Measurements from ENCODE around the gene FRK. TPM values are rescaled to one million over a fixed set of nuclear protein-coding genes. Genes with fewer than 3 reads are reported as not detected.

FRK gene
- total RNA-seq, 1 donor from 2014 or later = 1.1 TPM

DNA sequence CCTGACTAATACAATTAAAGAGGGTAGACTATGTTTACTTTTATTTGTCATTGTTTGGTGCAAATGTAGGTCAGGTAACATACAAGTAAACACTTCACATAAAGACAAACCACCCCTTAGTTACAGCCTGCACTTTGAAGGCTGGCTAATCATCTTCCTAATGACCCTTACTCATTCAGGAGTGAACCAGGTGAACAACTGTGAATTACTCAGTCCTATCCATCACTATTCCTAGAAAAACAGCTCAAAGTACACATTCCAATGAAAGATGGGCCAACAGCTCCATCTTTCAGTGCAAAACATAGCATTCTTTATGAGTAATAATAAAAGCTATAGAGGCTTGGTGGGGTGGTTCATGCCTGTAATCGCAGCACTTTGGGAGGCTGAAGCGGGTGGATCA lies 78.2 kb downstream of the FRK start:
- Mint-ChIP-seq H3K27me3 (ENCODE audit: low read depth) (no peaks in the 10 kb centered on the region), H3K9me3 (ENCODE audit: low read depth) (no peaks in the 10 kb centered on the region), H3K4me1 (ENCODE audit: low read depth) (no peaks in the 10 kb centered on the region), H3K4me3 (ENCODE audit: unreplicated experiment) (no peak overlapping the region), H3K27ac (ENCODE audit: unreplicated experiment) (no peak overlapping the region), H3K36me3 (ENCODE audit: low read depth) (no peaks in the 10 kb centered on the region)
- DNase-seq (ENCODE audit: low spot score) = no peak
- TF ChIP-seq, protein P1, sequence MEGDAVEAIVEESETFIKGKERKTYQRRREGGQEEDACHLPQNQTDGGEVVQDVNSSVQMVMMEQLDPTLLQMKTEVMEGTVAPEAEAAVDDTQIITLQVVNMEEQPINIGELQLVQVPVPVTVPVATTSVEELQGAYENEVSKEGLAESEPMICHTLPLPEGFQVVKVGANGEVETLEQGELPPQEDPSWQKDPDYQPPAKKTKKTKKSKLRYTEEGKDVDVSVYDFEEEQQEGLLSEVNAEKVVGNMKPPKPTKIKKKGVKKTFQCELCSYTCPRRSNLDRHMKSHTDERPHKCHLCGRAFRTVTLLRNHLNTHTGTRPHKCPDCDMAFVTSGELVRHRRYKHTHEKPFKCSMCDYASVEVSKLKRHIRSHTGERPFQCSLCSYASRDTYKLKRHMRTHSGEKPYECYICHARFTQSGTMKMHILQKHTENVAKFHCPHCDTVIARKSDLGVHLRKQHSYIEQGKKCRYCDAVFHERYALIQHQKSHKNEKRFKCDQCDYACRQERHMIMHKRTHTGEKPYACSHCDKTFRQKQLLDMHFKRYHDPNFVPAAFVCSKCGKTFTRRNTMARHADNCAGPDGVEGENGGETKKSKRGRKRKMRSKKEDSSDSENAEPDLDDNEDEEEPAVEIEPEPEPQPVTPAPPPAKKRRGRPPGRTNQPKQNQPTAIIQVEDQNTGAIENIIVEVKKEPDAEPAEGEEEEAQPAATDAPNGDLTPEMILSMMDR (IDR thresholded peaks at IDR 0.05) = no peak

DNA sequence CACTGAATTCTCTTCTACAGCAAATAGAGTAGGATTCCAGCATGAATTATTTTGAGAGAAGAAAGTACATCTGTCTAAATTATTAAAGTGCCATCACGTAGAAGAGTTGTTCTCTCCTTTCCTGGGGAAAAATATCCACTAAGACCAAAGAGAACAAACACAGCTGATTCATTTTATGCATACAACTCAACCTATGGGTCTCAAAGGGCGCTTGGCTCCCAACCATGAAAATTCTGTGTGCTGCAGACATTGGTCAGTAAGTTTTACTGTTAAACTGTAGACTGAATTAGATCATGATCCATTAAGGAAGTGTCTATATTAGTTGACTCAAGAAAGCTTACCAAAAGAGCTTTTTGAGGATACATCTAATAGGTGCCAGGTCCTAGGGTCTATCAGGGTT lies 83.5 kb downstream of the FRK start:
- Mint-ChIP-seq H3K4me3 (ENCODE audit: unreplicated experiment) (no peak overlapping the region), H3K9me3 (ENCODE audit: low read depth) (no peaks in the 10 kb centered on the region), H3K4me1 (ENCODE audit: low read depth) (no peaks in the 10 kb centered on the region), H3K27ac (ENCODE audit: unreplicated experiment) (no peak overlapping the region), H3K36me3 (ENCODE audit: low read depth) (no peaks in the 10 kb centered on the region), H3K27me3 (ENCODE audit: low read depth) (no peaks in the 10 kb centered on the region)
- TF ChIP-seq, protein P1 (IDR thresholded peaks at IDR 0.05) = no peak
- no peak for DNase-seq (ENCODE audit: low spot score)

GRCh38 chr6:115976321-115976870 lies 84.3 kb downstream of the FRK start:
- TF ChIP-seq, protein P1 (IDR thresholded peaks at IDR 0.05) = no peak
- Mint-ChIP-seq H3K4me1 (ENCODE audit: low read depth) (no peaks in the 10 kb centered on the region), H3K27me3 (ENCODE audit: low read depth) (no peaks in the 10 kb centered on the region), H3K27ac (ENCODE audit: unreplicated experiment) (no peak overlapping the region), H3K4me3 (ENCODE audit: unreplicated experiment) (no peak overlapping the region), H3K36me3 (ENCODE audit: low read depth) (no peaks in the 10 kb centered on the region), H3K9me3 (ENCODE audit: low read depth) (no peaks in the 10 kb centered on the region)
- no peak for DNase-seq (ENCODE audit: low spot score)

DNA sequence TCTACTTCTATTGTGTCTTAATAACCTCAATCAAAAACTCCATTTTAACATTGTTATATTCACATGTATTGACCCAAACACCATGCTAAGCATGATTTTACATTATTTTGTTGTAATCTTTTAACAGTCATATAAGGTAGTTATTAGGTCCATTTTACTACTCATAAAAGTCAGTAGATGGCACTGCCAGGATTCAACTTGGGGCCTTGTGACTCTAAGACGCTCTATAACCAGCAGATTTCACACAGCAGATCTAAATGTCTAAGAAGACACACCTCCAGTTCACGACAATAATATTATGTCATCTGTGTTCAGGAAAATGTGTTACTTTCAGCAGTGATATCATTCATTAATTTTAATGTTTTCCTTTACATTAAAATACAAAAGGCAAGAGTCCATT lies 88.0 kb downstream of the FRK start:
- no peak for DNase-seq (ENCODE audit: low spot score)
- no peaks in the 10 kb centered on the region for H3K9me3 Mint-ChIP-seq (ENCODE audit: low read depth)
- no peaks in the 10 kb centered on the region for H3K27me3 Mint-ChIP-seq (ENCODE audit: low read depth)
- TF ChIP-seq, protein P1 (IDR thresholded peaks at IDR 0.05) = no peak
- no peak overlapping the region for H3K4me3 Mint-ChIP-seq (ENCODE audit: unreplicated experiment)
- H3K36me3 Mint-ChIP-seq (ENCODE audit: low read depth) = no peaks in the 10 kb centered on the region
- peaks cover 6% of the 10 kb centered on the region for H3K4me1 Mint-ChIP-seq (ENCODE audit: low read depth)
- H3K27ac Mint-ChIP-seq (ENCODE audit: unreplicated experiment) = no peak overlapping the region

DNA sequence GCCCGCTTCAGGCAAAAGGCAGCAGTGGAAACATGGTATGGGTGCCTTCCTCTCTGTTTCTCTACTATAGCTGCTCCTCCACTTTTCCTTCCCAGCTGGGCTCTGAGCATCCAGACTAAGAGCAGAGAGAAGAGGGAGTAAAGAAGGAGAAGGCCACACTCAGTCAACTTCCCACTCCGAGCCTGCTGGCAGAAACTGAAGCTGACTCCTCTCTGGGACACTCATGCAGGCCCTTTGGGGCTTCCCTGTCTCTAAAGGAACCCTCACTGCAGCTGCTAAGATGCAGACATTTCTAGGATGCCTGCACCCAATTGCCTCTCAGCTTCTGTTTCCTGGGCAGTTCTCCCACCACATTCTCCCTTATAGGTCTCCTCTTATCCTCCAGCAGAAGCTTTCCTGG lies 88.9 kb downstream of the FRK start:
- Mint-ChIP-seq H3K36me3 (ENCODE audit: low read depth) (no peaks in the 10 kb centered on the region), H3K27ac (ENCODE audit: unreplicated experiment) (no peak overlapping the region), H3K4me1 (ENCODE audit: low read depth) (peaks cover 6% of the 10 kb centered on the region), H3K9me3 (ENCODE audit: low read depth) (no peaks in the 10 kb centered on the region), H3K4me3 (ENCODE audit: unreplicated experiment) (no peak overlapping the region), H3K27me3 (ENCODE audit: low read depth) (no peaks in the 10 kb centered on the region)
- TF ChIP-seq, protein P1 (IDR thresholded peaks at IDR 0.05) = no peak
- no peak for DNase-seq (ENCODE audit: low spot score)
